ENCODE data around the gene PARL. TPM values are rescaled to one million over a fixed set of nuclear protein-coding genes. Genes with fewer than 3 reads are reported as not detected.

Gene PARL
- total and polyA plus RNA-seq, 10 of the 15 experiments (the other 5 are each of a cell fraction or from before 2014, with no cell fraction given) = 49.7 to 113 (median 77.2) TPM

- no peaks in the 10 kb centered on the region for H4K20me1 ChIP-seq (ENCODE audit: control insufficient read depth, insufficient read depth)
- H2AFZ ChIP-seq (ENCODE audit: control insufficient read depth, low read depth, low read length) = no peak overlapping the region
- no peak for FAIRE-seq
- no peak overlapping the region for H3K4me2 ChIP-seq (ENCODE audit: control insufficient read depth, insufficient read depth)
- ChIA-PET CTCF (interaction anchor here (0.9 to 1.9 kb wide), 4 partner anchors 11 to 26 kb away, joined by 3 to 8 read pairs (median 4); no protein-coding TSS in a partner anchor), POLR2A (no interaction called here), RAD21 (ENCODE audit: unreplicated experiment) (no interaction called here), SMC1A (ENCODE audit: uncharacterized antibody, unreplicated experiment) (interaction anchor here (0.6 to 2.3 kb wide), 2 partner anchors 9 to 405 kb away, joined by 3 to 8 read pairs; no protein-coding TSS in a partner anchor)
- H3K36me3 ChIP-seq (ENCODE audit: control insufficient read depth in 2 of 2, insufficient read depth in 2 of 2, low read length in 1 of 2) = peaks cover 7 to 35% of the 10 kb centered on the region in 2 experiments
- intact Hi-C loops (cut with micrococcal nuclease; ENCODE audit: unreplicated experiment) (no loop called here), in situ Hi-C loops (cut with MboI) (no loop called here)
- TF ChIP-seq POLR2AphosphoS2 (IDR thresholded peaks at IDR 0.05; ENCODE audit: low read depth, low read length) (no peak), SKIL (IDR thresholded peaks at IDR 0.05; ENCODE audit: low read depth, poor library complexity, severe bottlenecking) (no peak), PRDM15 (CRISPR knock-in tag; IDR thresholded peaks at IDR 0.05) (no peak), NR2C1 (IDR thresholded peaks at IDR 0.05) (no peak), PKNOX1 (IDR thresholded peaks at IDR 0.05) (no peak), CHD2 (IDR thresholded peaks at IDR 0.05; ENCODE audit: borderline replicate concordance, low read depth, low read length) (no peak), IRF3 (IDR thresholded peaks at IDR 0.05) (no peak), HDGF (IDR thresholded peaks at IDR 0.05) (no peak), CHD4 (IDR thresholded peaks at IDR 0.05) (no peak), IKZF1 (conservative IDR thresholded peaks at IDR 0.05) (no peak), BCL11A (IDR thresholded peaks at IDR 0.05; ENCODE audit: low read depth, low read length) (no peak), RELB (IDR thresholded peaks at IDR 0.05; ENCODE audit: low read depth) (no peak), FOXM1 (IDR thresholded peaks at IDR 0.05; ENCODE audit: low read depth, low read length) (no peak), RFX5 (IDR thresholded peaks at IDR 0.05; ENCODE audit: low read depth, low read length) (no peak), NRF1 (conservative IDR thresholded peaks at IDR 0.05; ENCODE audit: low read depth, low read length) (no peak)
- WGBS (ENCODE audit: insufficient coverage, insufficient replicate concordance, low lambda C conversion rate, missing lambda C conversion rate) = 99% methylated on average over 16 of the region's 16 CpGs
- no peak for ATAC-seq
- H3K27me3 ChIP-seq (replicated peaks in 1 of 2; ENCODE audit: control insufficient read depth in 2 of 2, insufficient read depth in 2 of 2, low read length in 1 of 2) = no peaks in the 10 kb centered on the region
- no peaks in the 10 kb centered on the region for H3K4me1 ChIP-seq (ENCODE audit: control insufficient read depth, insufficient read depth, low read length)
- no peak overlapping the region for H3K27ac ChIP-seq (ENCODE audit: control insufficient read depth, insufficient read depth)
- no peaks in the 10 kb centered on the region for H3K79me2 ChIP-seq (ENCODE audit: control insufficient read depth, insufficient read depth, low read length)
- no peak overlapping the region for H3K4me3 ChIP-seq
- no peaks in the 10 kb centered on the region for H3K9me3 ChIP-seq (replicated peaks; ENCODE audit: control insufficient read depth, insufficient read depth, low read length)
- no peak overlapping the region for H3K9ac ChIP-seq (ENCODE audit: control insufficient read depth, insufficient read depth, low read length)
- no peak for DNase-seq (ENCODE audit: low read depth, low spot score)
- no TSS peak for BruUV-seq (replicated peaks)
Observed at GRCh38 chr3:183790700-183791099, 94.0 kb downstream of the PARL start.
